Activated CD4-positive, alpha-beta T cell treated with anti-CD3 and anti-CD28 coated beads for 48 hours (primary cell): ENCODE data around the gene LIMD2.
"Not testable (repeated sequence)": the region's sequence is repeated elsewhere in the genome, so short reads cannot be mapped to it uniquely, and the experiment has no call there.

ENCODE experiments used
- DNase-seq: peaks from one replicate; pipeline ENCODE4 v3.0.0-alpha.2; 2020

Gene LIMD2

DNA sequence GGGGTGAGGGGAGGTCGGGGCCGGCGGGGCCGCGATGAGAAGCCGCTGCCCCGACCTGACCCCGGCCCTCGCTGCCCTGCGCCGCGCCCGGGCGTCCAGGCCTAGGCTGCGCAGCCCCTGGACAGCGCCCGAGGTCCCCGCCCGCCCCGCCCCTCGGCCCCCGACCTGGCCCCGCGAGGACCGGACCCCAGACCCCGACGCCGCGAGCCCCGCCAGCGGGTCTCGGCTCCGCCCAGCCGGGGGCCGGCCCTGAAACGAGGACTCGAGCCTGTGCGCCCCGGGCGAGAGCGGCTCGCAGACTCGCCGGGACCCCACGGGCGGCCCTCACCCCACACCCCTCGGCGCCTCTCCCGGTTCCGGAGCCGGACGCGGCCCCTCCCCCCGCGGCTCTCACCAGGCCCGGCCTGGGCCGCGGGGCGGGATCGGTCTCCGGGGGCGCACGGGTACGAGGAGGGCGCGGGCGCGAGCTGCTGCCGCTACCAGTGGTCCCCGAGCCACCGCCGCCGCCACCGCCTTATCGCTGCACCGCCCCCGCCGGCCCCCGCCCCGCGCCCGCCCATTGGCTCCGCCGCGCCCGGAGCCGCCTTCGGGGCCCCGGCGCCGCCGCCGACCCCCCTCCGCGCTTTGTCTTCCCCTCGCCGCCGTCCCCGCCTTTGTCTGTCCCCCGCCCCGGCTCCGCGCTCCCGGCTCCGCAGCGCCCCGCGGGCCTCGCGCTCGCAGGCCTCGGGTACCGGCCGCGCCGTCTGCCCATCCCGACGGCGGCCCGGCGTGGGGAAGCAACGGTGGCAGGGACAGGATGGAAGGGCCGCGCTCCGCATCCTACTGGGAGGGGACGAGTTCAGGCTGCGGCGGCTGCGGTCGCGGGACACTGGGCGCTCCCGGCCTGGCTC is at the start of gene LIMD2:
Gene LIMD2 (minus strand): TSS at position 488 of the 890 bp plus-strand sequence. CDS start 827 bp downstream, outside the sequence.
- peak; percentile 80 for DNase-seq

GRCh38 chr17:63741408-63742173 is 41.7 kb upstream of the LIMD2 start, which contains the start of gene STRADA:
Gene STRADA (minus strand): TSS chr17:63741799. CDS start chr17:63728369, 13,430 bp downstream.
- peak; percentile 100 for DNase-seq

DNA sequence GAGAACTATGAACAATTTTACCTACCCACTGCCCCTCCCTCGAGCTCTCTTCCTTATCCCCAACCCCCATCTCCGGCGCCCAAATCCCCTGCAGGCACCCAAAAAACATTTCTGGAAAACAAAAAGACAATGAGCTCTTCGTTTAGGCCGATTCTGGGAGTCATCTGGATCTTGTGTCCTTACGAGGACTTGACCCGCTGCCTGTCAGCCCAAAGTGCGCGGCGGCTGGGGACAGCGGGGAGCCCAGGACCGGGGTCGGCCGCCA is 41.1 kb upstream of the LIMD2 start:
- no peak for DNase-seq

DNA sequence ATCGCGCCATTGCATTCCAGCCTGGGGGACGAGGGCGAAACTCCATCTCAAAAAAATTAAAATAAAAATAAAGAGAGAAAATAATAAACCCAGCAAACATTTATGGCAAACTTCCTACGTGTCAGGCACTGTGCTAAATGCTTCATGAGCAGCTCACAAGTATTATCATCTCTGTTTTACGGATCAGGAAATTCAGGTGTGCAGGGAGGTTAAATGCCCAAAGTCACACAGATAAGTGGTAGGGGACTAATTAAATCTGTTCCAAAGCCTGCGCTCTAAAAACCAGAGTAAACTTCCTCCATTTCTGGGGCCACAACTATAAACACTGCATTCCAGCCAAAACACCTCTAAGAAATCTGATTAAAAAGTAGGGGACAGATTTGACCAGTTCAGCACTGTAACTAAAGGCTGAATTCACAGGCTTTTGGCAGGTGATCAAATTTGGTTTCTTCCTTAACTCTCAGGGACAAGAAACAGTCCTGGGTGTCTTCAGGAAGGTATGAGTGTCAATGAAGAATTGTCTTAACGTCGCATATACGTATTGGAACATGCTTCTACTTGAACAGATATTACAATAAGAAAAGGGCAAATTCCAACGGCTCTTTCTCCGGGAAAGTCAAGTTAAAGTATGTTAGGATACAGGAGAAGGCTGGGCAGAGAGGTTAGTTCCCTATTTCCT is 40.7 kb upstream of the LIMD2 start:
- no peak for DNase-seq

GRCh38 chr17:63735691-63736090 is 35.8 kb upstream of the LIMD2 start:
- DNase-seq, result no peak

DNA sequence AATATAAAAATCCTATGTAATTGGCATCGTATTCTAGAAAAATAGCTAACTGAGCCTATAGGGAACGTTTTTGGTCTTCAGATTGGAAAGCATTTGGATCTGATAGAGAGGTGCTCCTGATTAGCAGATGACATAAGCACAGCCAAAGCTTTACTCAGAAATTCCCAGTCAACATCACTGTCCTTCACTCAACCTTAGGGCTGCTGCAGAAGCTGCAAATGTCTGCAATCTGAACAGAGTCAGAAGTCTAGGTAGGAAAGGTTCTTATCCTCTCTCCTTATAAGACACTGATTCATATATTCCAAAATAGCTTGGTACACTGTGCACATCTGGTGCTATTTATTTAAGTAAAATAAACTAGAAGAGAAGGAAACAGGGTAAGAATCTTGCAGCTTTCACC is 22.5 kb upstream of the LIMD2 start:
- DNase-seq, result no peak

DNA sequence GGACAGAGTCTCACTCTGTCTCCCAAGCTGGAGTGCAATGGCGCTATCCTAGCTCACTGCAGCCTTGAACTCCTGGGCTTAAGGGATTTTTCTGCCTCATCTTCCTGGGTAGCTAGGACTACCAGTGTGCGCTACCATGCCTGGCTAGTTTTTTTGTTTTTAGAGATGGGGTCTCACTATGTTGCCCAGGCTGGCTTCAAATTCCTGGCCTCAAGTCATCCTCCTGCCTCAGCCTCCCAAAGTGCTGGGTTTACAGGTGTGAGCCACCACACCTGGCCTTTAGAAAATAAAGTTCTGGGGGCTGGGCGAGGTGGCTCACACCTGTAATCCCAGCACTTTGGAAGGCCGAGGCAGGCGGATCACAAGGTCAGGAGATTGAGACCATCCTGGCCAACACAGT is 20.3 kb upstream of the LIMD2 start:
- DNase-seq, result not testable (repeated sequence)

- DNase-seq, result no peak
Observed at GRCh38 chr17:63718988-63719387, 19.1 kb upstream of the LIMD2 start.

- DNase-seq, result no peak
Observed at GRCh38 chr17:63716426-63716825, 16.5 kb upstream of the LIMD2 start.

DNA sequence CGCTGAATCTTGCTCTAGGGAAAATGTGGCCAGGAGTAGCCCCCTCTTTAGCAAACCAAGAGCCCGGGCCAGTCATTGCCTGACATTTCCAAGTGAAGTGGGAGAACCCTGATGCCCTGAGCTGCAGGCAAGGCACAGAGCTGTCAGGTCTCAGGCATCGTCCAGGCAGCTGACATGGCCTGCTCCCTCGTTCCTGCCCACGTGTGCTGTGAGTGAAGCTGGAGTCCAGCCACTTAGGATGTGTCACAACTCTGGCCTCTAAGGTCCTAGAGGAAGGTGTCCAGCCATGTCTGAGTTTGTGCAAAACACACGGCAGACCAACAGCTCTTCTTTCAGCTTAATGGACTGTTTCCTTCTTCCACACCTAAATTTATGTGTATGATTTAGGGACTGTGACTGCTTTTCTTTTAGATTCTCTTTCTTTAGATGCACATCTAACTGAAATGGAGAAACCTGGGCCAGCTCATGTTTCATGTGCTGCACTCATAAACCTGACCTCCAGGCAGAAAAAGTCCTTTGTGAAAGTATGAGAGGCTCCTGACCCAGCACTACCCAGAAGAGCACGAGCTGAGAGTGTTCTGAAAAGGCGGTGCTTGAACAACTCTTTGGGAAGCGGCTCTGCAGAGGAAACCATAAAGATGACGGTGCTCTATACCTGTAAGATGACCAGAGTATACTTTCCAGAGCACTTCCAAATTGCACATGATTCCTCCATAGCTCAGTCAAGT is 14.8 kb upstream of the LIMD2 start:
- DNase-seq, result no peak

DNA sequence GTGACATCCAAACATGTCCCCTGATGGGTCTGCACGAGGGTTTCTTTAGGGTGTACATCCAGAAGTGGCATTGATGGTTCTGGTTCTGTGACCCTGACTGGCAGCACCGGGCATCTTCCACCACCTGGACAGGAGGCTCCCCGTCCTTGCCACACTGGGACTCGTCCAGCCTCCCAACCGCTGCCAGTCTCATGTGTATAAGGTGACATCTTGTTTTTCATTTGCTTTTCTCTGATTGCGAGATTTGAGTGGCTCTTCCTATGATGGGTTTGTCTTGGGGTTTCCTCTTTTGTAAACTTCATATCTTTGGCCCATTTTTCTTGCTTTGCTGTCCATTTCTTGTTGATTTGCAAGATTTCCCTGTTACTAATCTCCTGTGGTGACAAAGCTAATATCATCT is 9.2 kb upstream of the LIMD2 start:
- DNase-seq, result no peak

DNA sequence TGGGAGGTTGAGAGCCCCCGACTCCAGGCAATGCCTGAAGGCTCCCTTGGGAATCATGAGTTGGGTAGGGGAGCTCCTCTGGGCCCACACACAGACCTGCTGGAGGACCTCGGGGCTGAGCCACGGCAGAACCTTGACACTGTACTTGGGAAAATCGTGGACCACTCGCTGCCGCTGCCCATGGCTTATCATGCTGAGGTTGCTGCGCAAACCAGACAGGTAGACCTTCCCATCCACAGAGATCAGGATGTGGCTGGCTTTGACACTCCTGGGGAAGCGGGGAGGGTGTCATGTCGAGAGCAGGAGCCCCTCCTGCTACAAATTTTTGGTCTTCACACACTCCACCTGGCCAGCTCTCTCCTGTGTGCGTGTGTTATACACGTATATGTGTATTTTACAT is 7.2 kb upstream of the LIMD2 start:
- DNase-seq, result no peak

DNA sequence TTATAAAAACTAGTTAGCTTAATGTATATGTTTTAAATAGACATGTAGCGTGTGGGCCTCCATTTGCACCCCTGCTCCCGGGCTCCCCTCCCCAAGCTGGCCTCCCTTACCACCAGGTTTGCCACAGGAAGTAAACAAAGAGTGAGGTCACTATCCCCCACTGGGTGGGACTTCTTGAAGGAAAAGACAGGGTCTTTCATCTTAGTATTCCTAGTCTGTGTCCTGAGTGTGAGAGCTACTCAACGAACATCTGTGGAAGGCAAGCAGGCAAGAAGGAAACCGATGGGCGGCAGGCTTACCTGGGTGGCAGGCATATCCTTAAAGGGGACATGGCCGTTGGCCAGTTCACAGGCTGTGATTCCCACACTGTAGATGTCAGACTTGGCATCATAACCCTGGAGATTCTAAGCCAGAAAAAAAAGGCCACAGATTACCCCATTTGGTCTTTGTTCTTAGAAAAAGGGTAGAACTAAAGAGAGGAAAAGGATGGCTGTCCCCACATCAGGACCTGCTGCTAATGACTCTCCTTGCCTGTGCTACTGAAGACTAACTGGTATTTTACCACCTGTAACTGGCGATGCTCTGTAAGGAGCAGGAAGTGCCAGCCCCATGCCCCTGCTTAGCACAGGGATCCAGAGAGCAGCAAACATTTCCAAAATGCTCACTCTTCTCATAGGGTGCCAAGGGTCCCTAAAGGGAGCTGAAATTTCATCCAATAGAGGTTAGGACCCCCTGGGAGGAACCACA is 6.6 kb upstream of the LIMD2 start:
- no peak for DNase-seq

- DNase-seq, result no peak
Observed at GRCh38 chr17:63705657-63706056, 5.7 kb upstream of the LIMD2 start.

- DNase-seq, result no peak
Observed at GRCh38 chr17:63704836-63705235, 4.9 kb upstream of the LIMD2 start.

- DNase-seq, result no peak
Observed at GRCh38 chr17:63704259-63704576, 4.3 kb upstream of the LIMD2 start.

- no peak for DNase-seq
Observed at GRCh38 chr17:63703556-63704258, 3.8 kb upstream of the LIMD2 start.

- DNase-seq, result no peak
Observed at GRCh38 chr17:63703029-63703428, 3.1 kb upstream of the LIMD2 start.

GRCh38 chr17:63702721-63703015 is 2.7 kb upstream of the LIMD2 start:
- DNase-seq, result no peak

DNA sequence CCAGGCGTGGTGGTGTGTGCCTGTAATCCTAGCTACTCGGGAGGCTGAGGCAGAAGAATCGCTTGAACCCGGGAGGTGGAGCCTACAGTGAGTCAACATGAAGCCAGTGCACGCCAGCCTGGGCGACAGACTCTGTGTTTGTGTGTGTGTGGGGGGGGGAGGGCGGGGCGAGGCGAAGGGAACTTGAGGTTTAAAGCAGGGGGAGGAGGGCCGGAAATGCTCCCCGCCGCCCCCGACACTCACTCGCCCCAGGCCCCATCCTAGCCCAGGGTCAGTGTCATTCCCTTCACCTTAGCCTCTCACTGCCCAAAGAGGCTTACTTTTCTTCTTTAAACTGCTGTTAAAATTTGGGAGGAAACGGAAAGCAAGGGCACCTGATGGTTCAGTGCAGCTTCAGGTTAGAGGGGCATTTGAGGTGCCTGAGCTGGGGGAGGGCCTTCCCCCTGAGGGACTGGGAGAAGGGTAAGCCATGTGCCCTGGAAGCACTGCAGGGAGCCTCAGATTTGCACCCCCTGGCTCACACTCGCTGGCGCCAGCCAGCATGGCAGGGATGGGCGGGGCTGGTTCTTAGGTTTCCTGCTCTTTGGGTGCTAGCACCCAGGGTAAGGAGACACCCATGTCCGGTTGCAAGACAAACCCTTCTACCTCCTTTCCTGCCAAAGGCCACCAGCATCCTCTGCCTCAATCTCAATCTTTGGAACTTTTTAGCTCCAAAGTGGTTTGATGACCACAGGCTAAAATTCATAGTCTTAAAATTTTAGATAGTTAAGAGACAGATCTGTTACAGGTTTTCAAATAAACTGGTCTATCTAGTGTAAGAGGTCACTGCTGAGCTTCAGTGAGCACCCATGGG is 2.2 kb upstream of the LIMD2 start:
- peak; percentile 86 for DNase-seq

- DNase-seq, result no peak
Observed at GRCh38 chr17:63701456-63701820, 1.5 kb upstream of the LIMD2 start.
